Psoas muscle (tissue), 8 donors: ENCODE measurements around the gene RHBDF2. TPM values are rescaled to one million over a fixed set of nuclear protein-coding genes. Genes with fewer than 3 reads are reported as not detected.
A peak's percentile ranks its signal among the peaks of the same experiment; 100 is the strongest.

Experiments used
- ATAC-seq, 4 donors: fragments of 200-7000 bp; cut with Tn5 transposase; one replicate each; pipeline ENCODE4 v1.9.1; 2020; ENCODE audit warnings: moderate library complexity in 3 of 4, mild to moderate bottlenecking in 2 of 4
- DNase-seq, 2 donors: peaks; one replicate each; pipeline ENCODE4 v3.0.0-alpha.2; 2020
- H3K27ac ChIP-seq: fragments of 200-600 bp; one replicate; pipeline ENCODE4 v1.8.0; 2022
- H3K27me3 ChIP-seq, 3 donors: fragments of 200-600 bp in 1 of 3; one replicate each; pipeline versions ENCODE4 v1.6.1 to v1.8.0; 2013 to 2022; ENCODE audit warnings: low read length in 2 of 3, mild to moderate bottlenecking in 2 of 3, moderate library complexity in 1 of 3; ENCODE audit not compliant: insufficient read depth in 3 of 3
- H3K36me3 ChIP-seq, 2 donors: fragments of 200-600 bp in 1 of 2; one replicate each; pipeline versions ENCODE4 v1.6.1 to v1.8.0; 2013 to 2022; ENCODE audit warnings: low read depth in 1 of 2, mild to moderate bottlenecking in 1 of 2, moderate library complexity in 1 of 2; ENCODE audit not compliant: insufficient read depth in 1 of 2
- H3K4me1 ChIP-seq: fragments of 200-600 bp; one replicate; pipeline ENCODE4 v1.8.0; 2022
- H3K4me3 ChIP-seq: fragments of 200-600 bp; one replicate; pipeline ENCODE4 v1.8.0; 2022; ENCODE audit warnings: mild to moderate bottlenecking
- H3K9me3 ChIP-seq: fragments of 200-600 bp; one replicate; pipeline ENCODE4 v1.8.0; 2022
- CTCF ChIP-seq: fragments of 200-600 bp; IDR thresholded peaks from one replicate; pipeline ENCODE4 v1.8.0; 2022; ENCODE audit warnings: antibody characterized with exemption
- WGBS, 3 donors: extraction: QIAGEN DNeasy Blood & Tissue Kit; methylation state at CpG; one replicate each; pipeline versions ENCODE4 v1.1.6 to v1.1.7; 2013; 5-methylcytosine and 5-hydroxymethylcytosine counted together
- intact Hi-C, 2 donors: fragments of 100-400 bp; cut with DNase I; formaldehyde crosslinking; loops; one replicate each; pipeline versions ENCODE4 v1.11.0 to v1.14.2; 2022
- polyA plus RNA-seq, 3 donors: library from polyadenylated mRNA; stranded (reverse); fragments of 200-250 nt; gene quantifications; one replicate each; pipeline ENCODE4 v1.2.3, GENCODE V29; 2013
- total RNA-seq, 4 donors: library from RNA; stranded (reverse); fragmentation: NEBNext Ultra II Directional in 2 of 4; extraction: Animal tissue kit (Norgen Biotek cat#: 25700) in 2 of 4; gene quantifications; one replicate each; pipeline versions ENCODE4 v1.2.1 to v1.2.4, GENCODE V29; 2021 to 2023
- donor health status: healthy with polysubstance abuse.
- donor health status: DM: no; HTN: no; CAD: no; lungs with moderate emphysema.
- donor health status: Bipolar disorder and iron deficiency.
- donor health status: healthy.
- donor health status: DM: yes; HTN: yes; CAD: no.
- donor health status: DM: no; HTN: no; CAD: no.
- donor health status: DM: no; HTN: no; CAD: no.
- donor health status: DM: yes; HTN: yes; CAD: no.

The RHBDF2 gene
- total and polyA plus RNA-seq, 7 donors, result 6.6 to 23.1 (median 13.3) TPM

- Histone ChIP-seq H3K9me3 (no peaks in the 10 kb centered on the region), H3K4me3 (no peak overlapping the region), H3K27me3 (no peaks in the 10 kb centered on the region), H3K27ac (no peak overlapping the region), H3K4me1 (peaks cover 22% of the 10 kb centered on the region), H3K36me3 (peaks cover 0 to 9% of the 10 kb centered on the region in 2 donors)
- ATAC-seq (no peak), DNase-seq (no peak)
- WGBS, 3 donors, result 73 to 79% (median 73%) methylated on average over 10 of the region's 10 CpGs
- TF ChIP-seq CTCF, result no peak
- intact Hi-C loops, result no loop called here
These were observed 11.0 kb downstream of the RHBDF2 start for GRCh38 chr17:76490112-76490710.

GRCh38 chr17:76487451-76488192 lies 13.6 kb downstream of the RHBDF2 start:
- peaks cover 0 to 9% of the 10 kb centered on the region in 2 donors for H3K36me3 ChIP-seq
- no peak for ATAC-seq
- peaks cover 7% of the 10 kb centered on the region for H3K4me1 ChIP-seq

GRCh38 chr17:76485569-76485968 lies 15.7 kb downstream of the RHBDF2 start:
- WGBS, 3 donors, result 34 to 47% (median 38%) methylated on average over 11 of the region's 11 CpGs

More at GRCh38 chr17:76487451-76488192, 13.6 kb downstream of the RHBDF2 start:
- no peak overlapping the region for H3K4me3 ChIP-seq
- H3K27me3 ChIP-seq, result no peaks in the 10 kb centered on the region
- DNase-seq, result no peak
- no peak overlapping the region for H3K27ac ChIP-seq
- intact Hi-C loops, result no loop called here
- no peak for TF ChIP-seq CTCF
- no peaks in the 10 kb centered on the region for H3K9me3 ChIP-seq
- WGBS, 3 donors, result 95 to 96% (median 96%) methylated on average over 22 of the region's 22 CpGs

GRCh38 chr17:76484228-76484725 lies 16.9 kb downstream of the RHBDF2 start:
- WGBS, 3 donors, result 87 to 93% (median 89%) methylated on average over 11 of the region's 11 CpGs
- H3K4me1 ChIP-seq, result no peaks in the 10 kb centered on the region
- peaks cover 0 to 18% of the 10 kb centered on the region in 2 donors for H3K36me3 ChIP-seq
- H3K27me3 ChIP-seq, result no peaks in the 10 kb centered on the region
- H3K9me3 ChIP-seq, result no peaks in the 10 kb centered on the region
- ATAC-seq, result no peak
- no peak for DNase-seq
- no peak for TF ChIP-seq CTCF
- H3K27ac ChIP-seq, result no peak overlapping the region
- H3K4me3 ChIP-seq, result no peak overlapping the region
- intact Hi-C loops, result no loop called here

More at GRCh38 chr17:76485569-76485968, 15.7 kb downstream of the RHBDF2 start:
- peak; percentile 20 to 63 (median 40) for ATAC-seq
- TF ChIP-seq CTCF, result no peak
- Histone ChIP-seq H3K4me3 (no peak overlapping the region), H3K27me3 (no peaks in the 10 kb centered on the region), H3K9me3 (no peaks in the 10 kb centered on the region), H3K27ac (peak overlapping the region; percentile 30), H3K36me3 (peaks cover 0 to 17% of the 10 kb centered on the region in 2 donors), H3K4me1 (no peaks in the 10 kb centered on the region)
- no peak for DNase-seq
- intact Hi-C loops, result no loop called here
